ENCODE results near the gene ZNF516.

ZNF516 gene

GRCh38 chr18:76468345-76469304, 26.4 kb downstream of the ZNF516 start:
- DNase-seq, result peak; percentile 37

GRCh38 chr18:76467371-76468190, 27.5 kb downstream of the ZNF516 start:
- DNase-seq, result peak; percentile 93

GRCh38 chr18:76466410-76466991, 28.5 kb downstream of the ZNF516 start:
- DNase-seq, result no peak

GRCh38 chr18:76465630-76466409, 29.2 kb downstream of the ZNF516 start:
- no peak for DNase-seq

- no peak for DNase-seq
Observed at GRCh38 chr18:76464281-76465259, 30.5 kb downstream of the ZNF516 start.

- DNase-seq, result no peak
Observed at GRCh38 chr18:76463872-76464271, 31.2 kb downstream of the ZNF516 start.

GRCh38 chr18:76463358-76463757, 31.7 kb downstream of the ZNF516 start:
- no peak for DNase-seq

- no peak for DNase-seq
Observed at GRCh38 chr18:76462326-76462694, 32.7 kb downstream of the ZNF516 start.

GRCh38 chr18:76461692-76462325, 33.2 kb downstream of the ZNF516 start:
- DNase-seq, result no peak

- DNase-seq, result no peak
Observed at GRCh38 chr18:76461148-76461547, 33.9 kb downstream of the ZNF516 start.

GRCh38 chr18:76460482-76460881, 34.6 kb downstream of the ZNF516 start:
- DNase-seq, result no peak

- DNase-seq, result no peak
Observed at GRCh38 chr18:76459687-76460350, 35.2 kb downstream of the ZNF516 start.

- DNase-seq, result no peak
Observed at GRCh38 chr18:76459312-76459686, 35.7 kb downstream of the ZNF516 start.

GRCh38 chr18:76458522-76459311, 36.3 kb downstream of the ZNF516 start:
- DNase-seq, result no peak

GRCh38 chr18:76457957-76458356, 37.1 kb downstream of the ZNF516 start:
- no peak for DNase-seq

GRCh38 chr18:76457475-76457874, 37.6 kb downstream of the ZNF516 start:
- no peak for DNase-seq

- DNase-seq, result no peak
Observed at GRCh38 chr18:76456823-76457222, 38.2 kb downstream of the ZNF516 start.

GRCh38 chr18:76456018-76456750, 38.9 kb downstream of the ZNF516 start:
- DNase-seq, result no peak

All from GF-D8 (cell line).